H1 (cell line): ENCODE results near the gene AOC1. TPM values are rescaled to one million over a fixed set of nuclear protein-coding genes. Genes with fewer than 3 reads are reported as not detected.

ENCODE experiments used
- CHD7 ChIP-seq: fragments of 300-600 bp; sonication (generic); IDR thresholded peaks from 2 replicates; pipeline ENCODE4 v1.7.1; 2012; ENCODE audit warnings: low read length, moderate library complexity, mild to moderate bottlenecking, inconsistent platforms; ENCODE audit not compliant: insufficient replicate concordance
- ZNF274 ChIP-seq: IDR thresholded peaks from 2 replicates; pipeline ENCODE4 v1.7.0; 2012; ENCODE audit warnings: low read length, borderline replicate concordance; ENCODE audit errors: extremely low read depth
- polyA plus RNA-seq, 7 experiments: library from polyadenylated mRNA; depleted of rRNA in 3 of 7; stranded (reverse) in 5 of 7; unstranded in 2 of 7; fragments of >200 nt in 5 of 7; fragments of 200-250 nt in 2 of 7; gene quantifications; 1 replicate in 5 of 7; 2 replicates in 1 of 7; 4 replicates in 1 of 7; pipeline versions ENCODE4 v1.2.1 to v1.2.3, GENCODE V29; 2011 to 2013; ENCODE audit warnings: missing spikeins in 2 of 7, mixed read lengths in 2 of 7
- total RNA-seq: library from RNA; stranded (reverse); fragmentation: NEBNext Ultra II Directional; extraction: Animal tissue kit (Norgen Biotek cat#: 25700); gene quantifications from 2 replicates; pipeline ENCODE4 v1.2.1, GENCODE V29; 2021

The AOC1 gene
- total and polyA plus RNA-seq, 2 of the 8 experiments (the other 6 are each of a cell fraction or from before 2014, with no cell fraction given) = 0.15 to 0.17 TPM

- TF ChIP-seq ZNF274 (no peak), CHD7 (no peak)
- TF ChIP-seq, all 59 proteins: peak for 0
Measured at GRCh38 chr7:150910996-150911422, 58.7 kb downstream of the AOC1 start (continued).
